Esophagus mucosa (tissue), 1 donor: Measurements from ENCODE around the gene SMIM36. TPM values are rescaled to one million over a fixed set of nuclear protein-coding genes. Genes with fewer than 3 reads are reported as not detected.
"Not testable (repeated sequence)": the region's sequence is repeated elsewhere in the genome, so short reads cannot be mapped to it uniquely, and the experiment has no call there.

Source experiments
- ATAC-seq: fragments of 200-7000 bp; cut with Tn5 transposase; one replicate; pipeline ENCODE4 v1.9.1; 2020
- total RNA-seq: library from RNA; stranded (reverse); gene quantifications from one replicate; pipeline ENCODE4 v1.2.4, GENCODE V29; 2023
- donor health status: DM: yes; HTN: yes; CAD: no.

The SMIM36 gene
- total RNA-seq, 1 donor from 2014 or later: not detected

GRCh38 chr17:55453839-55454557 is 57.3 kb downstream of the SMIM36 start:
- ATAC-seq: no peak

GRCh38 chr17:55452139-55452790 is 59.0 kb downstream of the SMIM36 start:
- ATAC-seq: peak; percentile 57

GRCh38 chr17:55451758-55452138 is 59.5 kb downstream of the SMIM36 start:
- ATAC-seq: no peak

GRCh38 chr17:55451203-55451641 is 60.0 kb downstream of the SMIM36 start:
- ATAC-seq: no peak

GRCh38 chr17:55450232-55450825 is 60.9 kb downstream of the SMIM36 start:
- ATAC-seq: no peak

- no peak for ATAC-seq
These were observed 62.6 kb downstream of the SMIM36 start for GRCh38 chr17:55448681-55449080.

GRCh38 chr17:55446581-55447205 is 64.6 kb downstream of the SMIM36 start:
- ATAC-seq: no peak

GRCh38 chr17:55446004-55446403 is 65.2 kb downstream of the SMIM36 start:
- not testable (repeated sequence) for ATAC-seq

- no peak for ATAC-seq
These were observed 66.5 kb downstream of the SMIM36 start for GRCh38 chr17:55444471-55445441.

- ATAC-seq: no peak
These were observed 67.3 kb downstream of the SMIM36 start for GRCh38 chr17:55443904-55444303.

GRCh38 chr17:55442953-55443683 is 68.1 kb downstream of the SMIM36 start:
- no peak for ATAC-seq

GRCh38 chr17:55442462-55442861 is 68.8 kb downstream of the SMIM36 start:
- no peak for ATAC-seq

- ATAC-seq: no peak
These were observed 69.7 kb downstream of the SMIM36 start for GRCh38 chr17:55441544-55441943.

GRCh38 chr17:55440391-55440790 is 70.9 kb downstream of the SMIM36 start:
- ATAC-seq: peak; percentile 67

GRCh38 chr17:55437159-55437605 is 74.1 kb downstream of the SMIM36 start:
- no peak for ATAC-seq

- no peak for ATAC-seq
These were observed 74.8 kb downstream of the SMIM36 start for GRCh38 chr17:55436224-55437158.

GRCh38 chr17:55435408-55435807 is 75.8 kb downstream of the SMIM36 start:
- ATAC-seq: no peak

- no peak for ATAC-seq
These were observed 76.5 kb downstream of the SMIM36 start for GRCh38 chr17:55434721-55435120.

- peak; percentile 43 for ATAC-seq
These were observed 77.4 kb downstream of the SMIM36 start for GRCh38 chr17:55433629-55434422.
